Choroid plexus epithelial cell (primary cell): ENCODE measurements around the gene HSD11B1L.

Source experiments
- DNase-seq: peaks from one replicate; pipeline ENCODE4 v3.0.0-alpha.2; 2010; ENCODE audit warnings: low read depth
- H3K4me3 ChIP-seq: 2 replicates; pipeline ENCODE4 v1.5.1; 2011; ENCODE audit warnings: low read depth, mild to moderate bottlenecking, control low read depth, low read length, moderate library complexity
- CTCF ChIP-seq: conservative IDR thresholded peaks from 2 replicates; pipeline ENCODE4 v1.5.1; 2011; ENCODE audit warnings: low read depth, mild to moderate bottlenecking, control low read depth, inconsistent platforms, low read length, moderate library complexity

The HSD11B1L gene

GRCh38 chr19:5713228-5713627 lies 32.4 kb downstream of the HSD11B1L start:
- H3K4me3 ChIP-seq = no peak overlapping the region
- no peak for DNase-seq
- TF ChIP-seq CTCF = no peak

- TF ChIP-seq CTCF = no peak
These were observed 34.0 kb downstream of the HSD11B1L start for GRCh38 chr19:5714816-5715215.

DNA sequence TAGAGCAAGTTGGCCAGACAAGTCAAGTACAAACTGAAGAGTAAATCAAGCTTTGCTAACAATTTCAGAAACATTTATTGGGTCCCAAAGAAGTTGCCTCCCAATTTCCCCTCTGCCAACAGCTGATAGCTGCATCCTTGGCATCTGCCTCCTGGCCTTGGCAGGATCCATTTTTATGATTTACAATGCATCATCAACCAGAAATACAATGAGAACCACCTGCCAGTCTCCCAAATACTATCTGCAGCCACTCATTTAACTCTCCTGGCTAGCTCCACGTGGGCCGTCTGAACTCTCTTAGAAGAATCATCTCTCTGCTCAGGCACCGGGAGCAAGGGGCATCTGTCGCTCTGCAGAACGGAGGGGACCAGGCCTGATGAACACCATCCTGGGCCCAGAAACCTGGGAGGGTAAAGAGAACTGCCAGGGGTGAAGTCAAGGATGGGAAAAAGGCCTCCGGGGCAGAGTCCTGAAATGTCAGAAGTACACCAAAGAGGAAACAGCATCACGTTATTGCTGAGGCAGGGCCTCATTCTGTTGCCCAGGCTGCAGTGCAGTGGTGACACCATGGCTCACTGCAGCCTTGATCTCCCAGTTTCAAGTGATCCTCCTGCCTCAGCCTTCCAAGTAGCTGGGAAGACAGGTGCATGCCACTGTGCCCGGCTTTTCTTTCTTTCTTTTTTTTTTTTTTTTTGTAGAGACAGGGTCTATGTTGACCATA lies 36.5 kb downstream of the HSD11B1L start:
- TF ChIP-seq CTCF = no peak
- no peak for DNase-seq
- no peak overlapping the region for H3K4me3 ChIP-seq

More at GRCh38 chr19:5714816-5715215, 34.0 kb downstream of the HSD11B1L start:
- no peak for DNase-seq
- H3K4me3 ChIP-seq = no peak overlapping the region

DNA sequence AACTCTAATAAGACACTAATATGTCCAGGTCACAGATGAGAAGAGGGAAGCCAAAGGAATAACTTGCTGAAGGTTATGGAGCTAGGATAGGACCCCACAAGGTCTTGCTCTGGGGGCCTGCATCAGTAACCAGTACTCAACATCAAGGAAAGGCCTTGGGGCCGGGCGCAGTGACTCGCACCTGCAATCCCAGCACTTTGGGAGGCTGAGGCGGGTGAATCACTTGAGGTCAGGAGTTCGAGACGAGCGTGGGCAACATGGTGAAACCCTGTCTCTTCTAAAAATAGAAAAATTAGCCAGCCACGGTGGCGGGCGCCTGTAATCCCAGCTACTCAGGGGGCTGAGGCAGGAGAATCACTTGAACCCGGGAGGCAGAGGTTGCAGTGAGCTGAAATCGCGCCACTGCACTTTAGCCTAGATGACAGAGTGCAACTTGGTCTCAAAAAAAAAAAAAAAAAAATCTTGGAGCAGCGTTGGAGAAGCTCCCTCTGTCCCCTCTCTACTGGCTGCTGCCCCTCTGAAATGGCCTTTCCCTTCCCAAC lies 37.3 kb downstream of the HSD11B1L start:
- peak overlapping the region; percentile 73 for H3K4me3 ChIP-seq
- TF ChIP-seq CTCF = no peak
- peak; percentile 61 for DNase-seq

DNA sequence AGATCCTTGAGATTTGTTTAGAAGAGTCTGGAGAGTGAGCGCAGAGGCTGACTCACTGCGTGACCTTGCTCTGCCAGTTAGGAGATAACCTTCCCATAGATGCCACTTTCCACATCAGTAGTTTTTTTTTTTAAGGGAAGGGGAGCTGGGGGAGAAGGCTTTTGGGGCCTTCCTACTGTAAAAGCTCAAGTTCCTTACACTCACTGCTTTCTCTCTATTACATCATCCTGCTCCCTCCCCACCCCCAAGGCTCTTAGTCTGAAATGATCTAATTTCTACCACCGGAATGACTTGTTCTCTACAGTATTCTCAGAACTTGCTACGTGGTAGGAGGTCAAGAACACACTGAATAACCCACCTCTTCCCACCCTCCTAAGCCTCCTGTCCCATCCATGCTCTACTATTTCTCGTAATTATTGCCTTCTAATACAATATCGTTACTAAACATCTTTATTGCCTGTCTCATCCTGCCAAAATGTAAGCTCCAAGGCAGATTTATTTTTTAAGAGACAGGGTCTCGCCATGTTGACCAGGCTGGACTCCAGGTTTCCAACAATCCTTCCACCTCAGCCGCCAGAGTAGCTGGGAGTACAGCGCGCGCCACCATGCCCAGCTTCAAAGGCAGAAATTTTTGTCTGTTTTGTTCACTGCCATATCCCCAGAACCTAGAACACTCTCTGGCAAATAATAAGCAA lies 37.9 kb downstream of the HSD11B1L start:
- peak overlapping the region; percentile 73 for H3K4me3 ChIP-seq
- TF ChIP-seq CTCF = no peak

GRCh38 chr19:5719274-5719960 lies 38.6 kb downstream of the HSD11B1L start:
- DNase-seq = peak; percentile 38
- H3K4me3 ChIP-seq = peak overlapping the region; percentile 73
- TF ChIP-seq CTCF = no peak

More for the DNA sequence above, 37.9 kb downstream of the HSD11B1L start:
- DNase-seq = peak; percentile 93
